Fibroblast of lung (primary cell): Measurements from ENCODE around the gene PLEKHN1.

Source experiments
- EZH2 ChIP-seq: IDR thresholded peaks from 2 replicates; pipeline ENCODE4 v1.5.1; 2012; ENCODE audit warnings: low read length, control low read depth, mild to moderate bottlenecking; ENCODE audit errors: missing control alignments
- TF ChIP-seq, protein P1 (sequence below), 2 donors: IDR thresholded peaks in 1 of 2; conservative IDR thresholded peaks in 1 of 2; 1 replicate in 1 of 2; 2 replicates in 1 of 2; pipeline ENCODE4 v1.5.1; 2011 to 2012; ENCODE audit warnings: low read length in 2 of 2, control low read depth in 1 of 2, inconsistent platforms in 1 of 2, low read depth in 1 of 2, mild to moderate bottlenecking in 1 of 2

DNA sequence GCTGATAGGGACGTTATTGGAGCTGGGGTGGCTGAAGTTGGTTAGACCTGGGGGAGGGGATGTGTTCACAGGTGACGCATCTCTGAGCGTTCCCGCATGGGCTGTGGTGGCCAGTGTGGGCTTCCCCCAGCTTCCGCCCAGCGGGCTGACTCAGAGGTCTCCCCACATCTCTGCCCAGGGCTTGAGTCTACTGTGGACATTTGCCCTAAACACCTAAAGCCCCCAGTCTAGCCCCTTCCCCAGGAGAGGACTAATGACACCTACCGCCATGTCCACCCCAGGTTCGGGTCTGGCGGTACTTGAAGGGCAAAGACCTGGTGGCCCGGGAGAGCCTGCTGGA lies 55.6 kb downstream of the PLEKHN1 start:
- TF ChIP-seq, protein P1, sequence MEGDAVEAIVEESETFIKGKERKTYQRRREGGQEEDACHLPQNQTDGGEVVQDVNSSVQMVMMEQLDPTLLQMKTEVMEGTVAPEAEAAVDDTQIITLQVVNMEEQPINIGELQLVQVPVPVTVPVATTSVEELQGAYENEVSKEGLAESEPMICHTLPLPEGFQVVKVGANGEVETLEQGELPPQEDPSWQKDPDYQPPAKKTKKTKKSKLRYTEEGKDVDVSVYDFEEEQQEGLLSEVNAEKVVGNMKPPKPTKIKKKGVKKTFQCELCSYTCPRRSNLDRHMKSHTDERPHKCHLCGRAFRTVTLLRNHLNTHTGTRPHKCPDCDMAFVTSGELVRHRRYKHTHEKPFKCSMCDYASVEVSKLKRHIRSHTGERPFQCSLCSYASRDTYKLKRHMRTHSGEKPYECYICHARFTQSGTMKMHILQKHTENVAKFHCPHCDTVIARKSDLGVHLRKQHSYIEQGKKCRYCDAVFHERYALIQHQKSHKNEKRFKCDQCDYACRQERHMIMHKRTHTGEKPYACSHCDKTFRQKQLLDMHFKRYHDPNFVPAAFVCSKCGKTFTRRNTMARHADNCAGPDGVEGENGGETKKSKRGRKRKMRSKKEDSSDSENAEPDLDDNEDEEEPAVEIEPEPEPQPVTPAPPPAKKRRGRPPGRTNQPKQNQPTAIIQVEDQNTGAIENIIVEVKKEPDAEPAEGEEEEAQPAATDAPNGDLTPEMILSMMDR (conservative IDR thresholded peaks at IDR 0.05 in 1 of 2, IDR thresholded peaks at IDR 0.05 in 1 of 2; ENCODE audit: low read depth in 1 of 2, low read length in 2 of 2): no peak
- TF ChIP-seq EZH2: no peak
